ENCODE data around the gene TLCD5.

TLCD5 gene

DNA sequence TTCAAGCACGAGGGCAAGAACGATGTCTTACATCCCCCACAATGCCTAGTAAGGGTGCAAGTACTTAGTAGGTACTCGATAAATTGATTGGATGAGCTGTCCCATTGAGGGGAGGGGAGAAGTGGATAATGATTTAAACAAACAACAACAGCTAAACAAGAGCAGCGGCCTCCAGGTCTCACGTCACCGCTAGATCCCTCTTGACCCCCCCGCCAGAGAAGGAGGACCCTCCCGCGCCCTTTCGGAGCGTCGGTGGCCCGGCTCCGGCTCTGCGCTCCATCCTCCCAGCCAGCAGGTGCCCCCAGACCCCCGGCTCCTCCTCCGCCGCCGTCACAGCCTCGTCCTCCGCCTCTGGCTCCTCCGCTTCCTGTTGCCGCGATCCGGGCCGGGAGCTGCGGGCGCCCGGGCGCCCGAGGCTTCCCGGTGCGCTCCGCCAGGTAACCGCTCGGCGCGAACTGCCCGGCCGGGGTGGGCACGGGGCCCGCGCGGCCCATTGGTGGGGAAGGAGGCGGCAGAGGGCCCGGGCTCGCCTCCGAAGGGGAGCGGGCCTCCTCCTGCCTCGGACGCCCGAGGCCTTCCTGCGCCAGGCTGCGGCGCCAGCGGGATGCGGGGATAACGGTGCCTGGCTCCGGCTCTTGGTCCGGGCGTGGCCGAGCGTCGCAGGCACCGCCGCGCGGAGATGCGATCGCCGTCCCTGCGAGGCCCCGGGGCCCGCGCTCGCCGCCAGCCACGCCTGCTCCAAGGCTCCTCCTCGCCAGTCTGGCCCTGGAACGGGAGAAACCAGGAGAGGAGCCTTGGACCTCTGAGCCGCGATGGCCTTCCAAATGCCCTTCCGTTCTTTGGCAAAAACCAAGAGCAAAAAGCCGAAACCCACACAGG, at the start of gene TLCD5:
TLCD5 (plus strand) TSS at position 368 of the 879 bp plus-strand sequence. CDS start 2,143 bp downstream, outside the sequence.
- DNase-seq (ENCODE audit: low read depth) = no peak

DNA sequence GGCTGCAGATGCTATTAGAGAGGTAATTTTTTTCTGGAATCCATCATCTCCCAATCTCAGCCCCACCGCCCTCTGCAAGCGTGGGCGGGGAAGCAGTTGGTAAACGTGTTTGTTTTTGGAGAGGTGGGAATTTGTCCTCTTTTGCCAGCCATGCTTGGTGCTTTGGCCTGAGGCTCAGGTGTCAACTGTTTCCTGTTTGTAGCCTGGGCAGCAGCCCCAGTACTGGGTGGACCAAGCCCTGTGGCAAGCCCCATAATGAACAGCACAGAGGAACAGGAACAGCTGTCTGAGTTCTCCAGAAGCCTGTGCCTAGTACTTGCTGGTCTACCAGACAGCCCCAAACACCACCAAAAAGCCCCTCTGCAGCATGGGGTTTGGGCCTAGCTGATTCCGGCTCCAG, 45.6 kb upstream of the TLCD5 start:
- DNase-seq (ENCODE audit: low read depth) = no peak

DNA sequence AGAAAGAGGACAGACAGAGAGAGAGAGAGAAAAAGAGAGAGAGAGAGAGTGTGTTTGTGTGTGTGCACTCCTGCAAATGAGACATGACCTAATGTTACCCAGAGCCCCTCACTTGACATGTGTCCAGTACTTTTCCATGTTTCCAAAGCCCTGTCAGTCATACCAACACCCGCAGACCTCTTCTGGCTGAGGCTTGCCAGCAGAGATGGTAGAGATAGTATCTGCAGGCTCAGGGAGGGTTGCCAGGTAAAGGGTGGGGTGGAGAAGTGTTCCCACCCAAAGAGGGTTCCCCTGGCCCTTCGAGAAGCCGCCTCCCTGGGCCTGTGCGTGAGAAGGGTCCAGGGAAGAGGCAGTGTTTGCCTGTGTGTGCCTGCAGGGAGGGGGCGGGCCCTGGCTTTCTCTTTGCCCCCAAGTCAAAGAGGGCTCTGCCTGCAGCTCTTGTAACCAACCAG, 44.5 kb upstream of the TLCD5 start:
- DNase-seq (ENCODE audit: low read depth) = no peak

DNA sequence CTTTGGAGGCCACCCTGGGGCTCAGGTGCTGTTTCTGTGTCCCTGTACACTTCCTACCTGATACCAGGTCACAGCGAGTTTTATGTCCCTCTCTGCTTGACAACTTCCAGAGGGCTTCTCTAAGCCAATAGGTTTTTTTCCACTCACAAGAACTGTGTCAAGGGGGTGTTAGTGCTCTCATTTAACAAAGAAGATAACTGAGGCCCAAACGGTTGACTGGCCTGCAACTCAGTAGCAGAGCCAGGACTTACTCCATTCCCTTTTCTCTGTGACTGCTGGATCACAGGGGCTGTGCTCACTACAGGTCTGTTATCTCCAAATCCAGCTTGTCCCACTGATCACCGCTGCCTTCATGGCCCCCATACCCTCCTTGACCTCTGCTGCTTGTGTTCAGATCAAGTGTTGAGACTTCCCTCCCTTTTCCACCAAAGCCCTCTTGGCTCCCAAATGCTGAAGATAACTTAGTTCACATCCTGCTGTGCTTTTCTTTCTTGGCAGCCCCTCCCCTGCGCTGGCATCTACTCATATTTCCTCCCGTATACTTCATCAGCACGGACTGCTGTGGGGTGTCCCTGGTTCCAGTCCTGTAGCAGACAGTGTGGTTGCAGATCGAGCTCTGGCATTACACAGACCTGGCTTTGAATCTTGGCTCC, 43.8 kb upstream of the TLCD5 start:
- no peak for DNase-seq (ENCODE audit: low read depth)

DNA sequence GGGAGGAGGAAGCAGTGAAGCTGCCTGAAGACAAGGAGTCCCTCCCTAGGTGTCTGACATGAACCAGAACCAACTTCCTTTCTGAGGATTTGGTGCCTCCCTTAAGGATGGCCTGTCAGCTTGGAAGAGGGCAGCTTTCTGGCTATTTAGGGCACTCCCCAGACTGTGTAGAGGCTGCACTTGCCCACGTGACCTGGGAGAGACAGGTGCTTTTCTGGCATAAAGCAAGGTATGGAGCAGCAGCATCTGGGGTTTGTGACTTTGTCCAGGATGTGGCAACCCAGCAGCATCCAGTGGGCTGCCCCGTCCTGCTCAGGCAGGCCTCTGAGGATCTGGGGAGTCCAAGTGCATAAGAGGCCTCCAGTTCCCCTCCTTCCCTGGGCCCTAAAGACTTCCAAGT, 42.0 kb upstream of the TLCD5 start:
- DNase-seq (ENCODE audit: low read depth) = no peak

DNA sequence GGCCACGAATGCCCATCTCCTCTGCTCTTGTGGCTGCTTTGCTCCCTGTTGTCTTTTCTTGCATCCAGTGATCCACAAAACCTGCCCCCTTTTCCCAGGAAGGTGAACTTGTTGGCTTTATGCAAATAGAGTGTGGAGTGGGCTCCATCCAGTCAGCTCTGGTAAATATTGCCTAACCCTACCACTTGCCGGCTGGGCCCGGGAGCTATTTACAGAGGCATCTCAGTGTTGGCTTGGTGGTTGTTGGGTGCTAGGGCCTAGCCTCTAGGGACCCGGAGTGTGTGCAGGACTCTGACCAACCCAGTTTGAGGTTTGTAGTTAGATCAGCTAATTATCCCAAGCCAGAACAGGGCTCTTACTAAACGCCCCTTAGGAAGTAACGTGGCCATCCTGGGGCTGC, 40.8 kb upstream of the TLCD5 start:
- no peak for DNase-seq (ENCODE audit: low read depth)

DNA sequence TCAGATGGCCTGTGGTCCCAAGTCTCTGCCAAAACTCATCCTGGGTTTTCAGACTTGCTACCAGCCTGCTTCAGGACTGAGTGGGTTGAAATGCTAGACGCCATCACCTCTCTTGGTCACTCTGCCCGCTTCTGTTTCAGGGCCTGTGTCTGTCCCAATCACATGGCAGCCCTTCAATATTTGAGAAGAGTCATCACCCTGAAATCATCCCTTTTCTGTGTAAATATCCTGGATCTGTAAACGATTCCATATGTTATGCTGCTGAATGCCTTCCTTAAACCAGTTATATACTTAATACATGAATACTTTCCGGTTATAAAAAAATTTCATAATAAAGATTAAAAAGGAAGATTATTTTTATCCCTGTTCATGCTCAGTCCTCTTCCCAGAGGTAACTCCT, 39.8 kb upstream of the TLCD5 start:
- no peak for DNase-seq (ENCODE audit: low read depth)

DNA sequence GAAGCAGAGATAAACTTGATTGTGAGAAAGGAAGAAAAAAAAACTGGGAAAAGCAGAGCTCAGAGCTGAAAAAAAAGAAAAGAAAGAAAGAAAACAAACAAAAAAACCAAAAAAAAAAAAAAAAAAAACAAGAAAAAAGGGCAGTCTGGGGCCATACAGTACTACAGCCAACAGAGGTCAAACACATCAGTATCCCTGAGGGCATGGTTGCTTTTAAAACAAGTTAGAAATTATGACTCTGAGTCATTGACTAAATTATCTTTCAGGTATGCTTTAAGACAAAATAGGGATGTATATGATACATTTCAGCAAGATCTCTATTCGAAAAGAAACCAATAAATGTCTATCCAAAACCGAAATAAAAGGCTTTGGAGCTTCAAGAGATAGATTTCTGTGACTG, 37.1 kb upstream of the TLCD5 start:
- no peak for DNase-seq (ENCODE audit: low read depth)

DNA sequence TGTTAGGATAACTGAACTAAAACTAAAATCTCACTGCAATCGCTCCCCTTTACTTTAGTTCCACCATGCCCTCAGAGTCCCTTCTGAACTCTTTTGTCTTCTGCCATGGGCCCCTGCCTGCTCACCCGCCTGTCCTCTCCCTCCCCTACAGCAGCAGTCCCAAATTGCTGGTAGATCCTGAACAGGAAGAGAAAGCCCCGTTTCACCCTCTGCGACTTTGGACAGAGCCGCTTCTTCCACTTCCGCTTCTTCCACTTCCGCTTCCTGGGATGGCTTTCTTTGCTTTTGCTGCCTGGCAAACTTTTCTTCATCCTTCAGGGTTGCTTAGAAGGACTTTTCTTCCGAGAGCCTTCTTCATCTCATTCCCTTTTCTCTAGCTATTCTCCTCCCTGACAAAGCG, 35.7 kb upstream of the TLCD5 start:
- no peak for DNase-seq (ENCODE audit: low read depth)

DNA sequence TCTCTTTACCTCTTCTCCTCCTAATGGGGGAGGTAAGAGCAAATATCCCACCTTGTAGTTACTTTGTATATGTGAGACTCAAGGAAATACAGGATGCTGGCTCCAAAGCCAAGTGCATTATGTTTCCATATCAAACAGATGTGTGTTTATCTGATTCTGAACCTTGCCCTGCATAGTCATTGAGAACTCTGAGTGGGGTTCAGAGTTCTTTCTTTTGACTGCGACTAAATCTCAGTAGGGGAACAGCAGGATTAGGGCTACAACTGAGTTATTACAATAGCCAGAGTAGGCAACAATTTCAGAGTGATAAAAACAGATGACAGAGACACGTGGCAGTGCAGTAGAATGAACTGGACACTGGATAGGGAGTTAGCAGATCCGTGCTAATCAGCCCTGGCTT, 34.1 kb upstream of the TLCD5 start:
- DNase-seq (ENCODE audit: low read depth) = no peak

DNA sequence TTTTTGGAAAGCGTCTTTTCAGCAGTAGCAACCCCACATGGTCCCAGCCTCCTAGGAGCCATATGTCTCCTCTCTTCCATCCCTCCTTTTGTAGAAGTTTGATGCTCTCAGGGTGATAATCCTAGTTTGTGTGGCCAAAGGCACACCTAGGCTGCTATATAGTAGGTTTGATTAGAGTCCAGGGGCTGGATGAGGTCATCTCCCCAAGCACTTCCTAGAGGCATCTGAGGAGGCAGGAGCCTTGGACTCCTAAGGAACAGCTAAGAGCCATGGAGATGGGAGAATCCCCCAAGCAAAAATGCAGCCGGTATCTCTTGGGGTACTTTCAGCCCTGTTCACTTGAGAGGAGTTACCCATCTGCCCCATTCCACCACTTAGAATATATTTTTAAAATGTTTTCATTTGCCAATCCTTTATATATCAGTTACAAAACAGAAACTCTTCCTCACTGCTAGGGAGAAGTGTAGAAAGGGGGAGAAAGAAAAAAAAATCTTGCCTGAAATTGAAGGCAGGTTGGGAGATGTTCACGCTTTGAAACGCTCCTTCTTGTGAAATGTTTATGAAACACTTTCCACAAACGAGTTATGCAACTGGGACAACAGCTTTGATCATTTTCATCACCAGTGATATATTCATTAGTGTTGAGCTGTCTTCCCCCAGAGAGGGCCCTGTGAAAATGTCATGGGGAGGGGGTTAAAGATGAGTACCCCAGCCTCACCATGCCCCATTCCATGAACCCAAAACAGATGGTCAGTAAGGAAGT, 31.9 kb upstream of the TLCD5 start:
- DNase-seq (ENCODE audit: low read depth) = no peak

DNA sequence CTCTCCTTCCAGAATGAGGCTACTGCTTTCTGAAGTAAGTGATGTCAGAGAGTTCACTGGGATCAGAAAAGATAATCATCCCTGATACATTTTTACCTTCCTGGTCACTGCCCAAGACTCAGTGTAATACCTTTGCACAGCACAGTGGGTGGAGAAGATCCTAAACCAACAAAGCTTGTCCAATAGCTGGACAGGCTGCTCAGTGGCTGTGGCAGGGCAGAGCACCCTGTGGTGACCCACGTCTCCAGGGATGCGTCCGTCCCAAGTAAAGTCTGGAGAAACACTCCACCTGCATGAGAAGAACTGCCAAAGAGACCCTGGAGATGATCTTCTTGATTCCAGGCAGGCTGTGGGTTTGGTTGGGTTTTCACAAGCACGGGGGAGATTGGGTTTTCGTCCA, 31.0 kb upstream of the TLCD5 start:
- no peak for DNase-seq (ENCODE audit: low read depth)

DNA sequence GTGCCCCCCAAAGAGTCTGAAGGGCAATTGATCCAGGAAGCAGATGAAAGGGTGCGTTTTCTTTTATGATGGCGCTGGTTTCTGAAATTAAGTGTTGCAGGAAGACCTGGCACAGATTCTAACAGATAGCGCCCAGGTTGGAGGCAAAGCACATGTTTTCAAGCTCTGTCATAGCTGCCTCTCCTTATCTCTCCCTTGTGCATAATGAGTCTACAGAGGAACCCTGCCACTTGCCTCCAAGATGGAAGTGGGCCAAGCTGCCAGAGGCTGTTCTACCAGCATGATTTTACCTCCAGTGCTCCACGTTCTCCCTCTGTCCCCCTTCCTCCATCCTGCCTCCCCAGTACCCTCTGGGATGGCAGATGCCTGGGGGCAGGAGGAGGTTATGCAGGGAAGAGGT, 30.0 kb upstream of the TLCD5 start:
- DNase-seq (ENCODE audit: low read depth) = no peak

DNA sequence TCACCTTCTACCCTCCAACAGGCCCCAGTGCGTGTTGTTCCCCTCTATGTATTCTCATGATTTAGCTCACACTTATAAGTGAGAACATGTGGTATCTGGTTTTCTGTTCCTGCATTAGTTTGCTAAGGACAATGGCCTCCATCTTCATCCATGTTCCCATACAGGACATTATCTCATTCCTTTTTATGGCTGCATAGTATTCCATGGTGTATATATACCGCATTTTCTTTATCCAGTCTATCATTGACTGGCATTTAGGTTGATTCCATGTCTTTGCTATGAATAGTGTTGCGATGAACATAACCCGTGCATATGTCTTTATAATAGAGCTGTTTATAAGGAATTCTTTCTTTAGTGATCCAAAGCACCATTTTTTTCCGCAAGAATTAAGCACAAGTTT, 28.5 kb upstream of the TLCD5 start:
- DNase-seq (ENCODE audit: low read depth) = no peak

DNA sequence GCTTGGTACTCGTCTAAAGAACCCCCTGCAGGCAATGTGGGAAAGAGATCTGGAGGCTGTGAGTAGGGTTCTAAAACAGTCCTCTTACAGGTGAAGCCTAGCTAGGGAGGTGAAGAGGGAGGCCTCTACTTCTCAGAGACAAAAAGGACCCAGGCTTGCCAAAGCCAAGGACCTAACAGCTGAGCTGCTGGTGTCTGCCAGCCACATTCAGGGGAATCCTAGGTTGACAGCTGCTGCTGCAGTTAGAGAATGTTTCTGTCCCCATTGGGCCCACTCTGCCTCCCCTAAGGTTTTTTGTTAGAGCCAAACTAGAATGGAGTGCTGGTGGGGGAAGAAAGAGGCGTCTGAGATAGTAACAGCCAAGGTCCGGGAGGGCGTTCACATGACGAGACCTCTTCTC, 26.6 kb upstream of the TLCD5 start:
- no peak for DNase-seq (ENCODE audit: low read depth)

DNA sequence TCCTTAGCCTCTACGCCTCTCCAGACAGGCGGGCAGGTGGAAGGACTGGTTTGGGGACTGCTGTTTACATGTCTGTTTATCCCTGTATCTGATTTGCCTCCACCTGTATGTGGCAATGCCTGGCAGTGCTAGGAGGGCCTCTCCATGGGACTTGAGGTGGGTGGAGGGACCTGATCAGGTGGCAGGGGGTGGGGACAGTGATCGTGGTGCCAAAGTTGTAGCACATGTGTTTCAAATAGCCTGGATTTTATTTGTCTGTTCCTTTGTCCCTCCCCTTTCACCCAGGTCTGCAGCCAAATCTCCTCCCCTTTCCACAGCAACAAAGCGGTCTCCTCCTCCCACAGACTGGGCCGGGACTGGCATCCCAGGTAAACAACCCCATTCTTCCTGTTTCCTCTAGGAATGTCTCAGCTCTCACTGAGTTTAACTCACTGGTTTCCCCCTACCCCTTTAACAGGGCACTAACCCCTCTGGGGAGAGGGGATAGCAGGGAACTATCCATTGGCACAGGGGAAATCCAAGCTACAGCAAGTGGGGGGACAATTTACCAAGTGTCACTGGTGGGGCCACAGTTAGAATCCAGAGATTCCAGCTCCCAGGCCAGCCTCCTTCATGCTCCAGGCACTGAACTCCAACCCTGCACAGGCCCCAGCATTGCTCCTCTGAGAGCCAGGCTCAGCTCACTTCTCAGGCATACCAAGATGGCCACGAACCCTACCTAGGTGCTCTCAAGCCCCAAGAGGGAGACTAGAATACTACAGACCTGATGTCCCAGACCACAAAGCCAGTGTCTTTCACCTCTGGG, 22.9 kb upstream of the TLCD5 start:
- no peak for DNase-seq (ENCODE audit: low read depth)

DNA sequence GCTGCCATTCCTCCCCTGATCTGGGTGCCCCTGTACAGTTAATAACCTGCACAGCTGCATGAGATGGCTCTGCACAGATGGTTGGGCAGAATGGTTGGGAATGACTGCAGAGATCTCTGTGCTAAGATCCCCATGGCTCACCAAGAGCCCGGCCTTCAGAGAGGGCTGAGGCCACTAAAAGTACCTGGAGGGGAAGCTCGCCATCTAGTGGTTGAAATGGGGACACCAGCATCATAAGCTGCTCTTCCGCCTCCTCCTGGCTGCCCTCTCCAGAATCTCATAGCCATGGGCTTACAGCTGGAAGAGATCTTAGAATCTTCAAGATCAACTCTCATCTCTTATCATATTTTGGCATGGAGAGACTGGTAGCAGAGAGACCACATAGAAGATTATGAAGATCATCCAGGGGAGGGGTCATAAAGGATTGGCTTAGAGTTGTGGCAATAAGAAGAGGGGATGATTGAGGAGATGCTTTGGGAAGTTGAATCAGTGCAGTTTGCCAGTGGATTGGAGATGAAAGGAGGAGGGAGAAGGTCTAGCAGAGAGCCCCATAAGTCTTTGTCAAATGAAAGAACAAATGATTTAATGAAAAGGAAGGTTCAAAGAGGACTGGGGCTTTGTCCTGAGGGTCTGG, 22.0 kb upstream of the TLCD5 start:
- peak; percentile 56 for DNase-seq (ENCODE audit: low read depth)

DNA sequence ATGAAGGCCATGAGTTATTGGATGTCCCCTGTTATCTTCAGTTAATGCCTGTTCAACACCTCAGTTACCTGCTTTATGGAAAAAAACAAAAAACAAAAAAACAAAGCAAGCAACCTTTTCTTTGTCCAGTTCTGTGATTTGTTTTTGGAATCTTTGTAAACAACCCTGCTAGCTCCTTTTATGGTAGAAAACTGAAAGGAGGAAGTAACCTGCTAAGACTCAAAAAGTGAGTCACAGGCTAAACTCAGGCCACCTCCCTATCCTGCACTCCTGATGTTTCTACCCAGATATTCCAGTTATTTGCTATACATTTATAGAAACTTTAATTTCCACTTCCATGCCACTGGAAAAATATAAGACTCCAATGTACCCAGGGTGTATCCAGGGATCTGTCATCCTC, 20.6 kb upstream of the TLCD5 start:
- no peak for DNase-seq (ENCODE audit: low read depth)

DNA sequence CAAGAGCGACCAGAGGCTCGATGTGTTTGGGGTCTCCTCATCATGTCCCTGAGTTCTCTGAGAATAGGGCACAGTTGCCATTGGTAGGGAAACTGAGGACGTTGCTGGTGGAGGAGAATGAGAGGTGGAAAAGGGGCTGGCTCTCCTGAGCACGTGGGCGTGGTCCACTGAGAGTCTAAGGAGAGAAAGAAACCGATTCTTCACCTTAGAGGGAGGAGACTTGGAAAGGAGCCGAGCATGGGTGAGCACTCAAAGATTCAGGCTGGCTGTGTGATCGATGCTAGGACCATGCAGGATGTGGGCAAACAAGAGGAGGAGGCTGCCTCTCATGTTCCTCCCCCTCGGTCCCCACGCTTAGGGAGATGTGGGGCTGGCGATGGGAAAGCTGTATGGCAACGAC, 19.8 kb upstream of the TLCD5 start:
- no peak for DNase-seq (ENCODE audit: low read depth)

DNA sequence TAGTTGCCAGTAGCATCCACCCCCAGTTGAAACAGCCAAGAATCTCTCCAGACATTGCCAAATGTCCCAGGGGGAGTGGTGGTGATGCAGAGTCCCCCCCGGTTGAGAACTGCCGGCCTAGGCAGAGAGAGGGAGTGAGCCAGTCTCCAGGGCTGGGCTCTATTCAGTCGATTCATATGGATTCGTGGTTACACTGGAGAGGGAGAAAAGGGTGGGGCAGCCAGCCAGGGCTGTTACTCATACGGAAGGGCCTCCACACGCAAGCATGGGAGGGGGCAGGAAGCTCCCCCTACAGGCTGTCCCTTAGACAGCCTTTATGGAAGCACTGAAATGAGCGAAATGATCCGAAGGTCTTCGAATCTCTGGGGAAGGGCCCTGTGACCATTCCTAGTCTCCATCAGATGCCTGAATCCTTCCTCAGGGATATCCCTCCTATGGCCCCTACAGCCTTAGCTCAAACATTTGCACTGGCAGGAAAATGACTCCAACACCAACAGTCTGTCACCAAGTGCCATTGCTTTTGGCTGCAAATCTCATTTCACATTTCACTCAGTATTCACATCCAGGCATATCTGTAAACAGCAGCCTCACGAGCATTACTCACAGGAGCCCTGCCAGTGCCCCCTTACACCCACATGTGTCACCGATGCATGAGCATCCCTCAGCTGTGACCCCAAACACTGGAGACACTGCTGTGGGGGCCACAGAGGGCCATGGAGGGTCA, 18.4 kb upstream of the TLCD5 start:
- peak; percentile 92 for DNase-seq (ENCODE audit: low read depth)

DNA sequence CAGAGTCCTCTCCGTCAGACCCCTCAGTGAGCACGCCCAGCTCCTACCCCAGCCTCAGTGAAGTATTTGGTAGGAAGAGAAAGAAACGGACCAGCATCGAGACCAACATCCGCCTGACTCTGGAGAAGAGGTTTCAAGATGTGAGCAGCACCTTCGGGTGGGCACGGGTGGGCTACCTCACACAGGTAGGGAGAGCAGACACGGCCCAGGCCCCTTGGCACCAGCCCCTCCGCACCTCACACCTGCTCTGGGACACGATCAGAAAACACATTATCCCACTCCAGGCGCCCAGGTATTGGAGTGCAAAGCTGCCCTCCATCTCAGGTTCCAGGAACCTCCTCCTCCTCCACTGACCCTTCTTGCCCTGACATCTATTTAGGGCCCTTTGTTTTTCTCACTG, 17.6 kb upstream of the TLCD5 start:
- DNase-seq (ENCODE audit: low read depth) = no peak

All from stromal cell of bone marrow (primary cell).